Stimulated activated effector memory CD8-positive, alpha-beta T cell treated with anti-CD3 and anti-CD28 coated beads, Interleukin-12 subunit alpha, Interleukin-12 subunit beta, amount 100 ng/mL, for 72 hours (primary cell): ENCODE measurements around the gene ANKS6.
A peak's percentile ranks its signal among the peaks of the same experiment; 100 is the strongest.

Source experiments
- ATAC-seq: fragments of 150-1000 bp; cut with Tn5 transposase; 2 replicates; pipeline ENCODE4 v1.10.0; 2021
- DNase-seq, 2 donors: peaks; one replicate each; pipeline ENCODE4 v3.0.0; 2021 to 2022; ENCODE audit warnings: low spot score in 2 of 2
- H3K27ac Mint-ChIP-seq: one replicate; pipeline ENCODE4 v1.8.0; 2022; ENCODE audit warnings: mild to moderate bottlenecking, mixed read lengths
- H3K36me3 Mint-ChIP-seq: one replicate; pipeline ENCODE4 v1.8.0; 2022; ENCODE audit warnings: mild to moderate bottlenecking, mixed read lengths
- H3K4me1 Mint-ChIP-seq: one replicate; pipeline ENCODE4 v1.8.0; 2022; ENCODE audit warnings: mixed read lengths
- H3K4me3 Mint-ChIP-seq: one replicate; pipeline ENCODE4 v1.8.0; 2022; ENCODE audit warnings: mild to moderate bottlenecking, mixed read lengths
- H3K9me3 Mint-ChIP-seq: one replicate; pipeline ENCODE4 v1.8.0; 2022; ENCODE audit warnings: mixed read lengths

ANKS6 gene

GRCh38 chr9:98825414-98825813 is 29.1 kb upstream of the ANKS6 start:
- DNase-seq (no peak), ATAC-seq (no peak)
- Mint-ChIP-seq H3K9me3 (no peaks in the 10 kb centered on the region), H3K27ac (no peak overlapping the region), H3K4me3 (no peak overlapping the region), H3K36me3 (peaks cover 8% of the 10 kb centered on the region), H3K4me1 (no peaks in the 10 kb centered on the region)

- no peaks in the 10 kb centered on the region for H3K36me3 Mint-ChIP-seq
- H3K4me3 Mint-ChIP-seq, result no peak overlapping the region
- DNase-seq (no peak), ATAC-seq (no peak)
- peak overlapping the region; percentile 32 for H3K27ac Mint-ChIP-seq
- no peaks in the 10 kb centered on the region for H3K9me3 Mint-ChIP-seq
- no peaks in the 10 kb centered on the region for H3K4me1 Mint-ChIP-seq
Observed at GRCh38 chr9:98823666-98824334, 27.4 kb upstream of the ANKS6 start.

GRCh38 chr9:98822661-98823060 is 26.3 kb upstream of the ANKS6 start:
- no peak for DNase-seq
- H3K36me3 Mint-ChIP-seq, result no peaks in the 10 kb centered on the region
- H3K4me3 Mint-ChIP-seq, result no peak overlapping the region
- H3K9me3 Mint-ChIP-seq, result no peaks in the 10 kb centered on the region
- H3K4me1 Mint-ChIP-seq, result no peaks in the 10 kb centered on the region
- H3K27ac Mint-ChIP-seq, result no peak overlapping the region
- no peak for ATAC-seq

GRCh38 chr9:98821831-98822230 is 25.5 kb upstream of the ANKS6 start:
- Mint-ChIP-seq H3K27ac (no peak overlapping the region), H3K4me3 (no peak overlapping the region), H3K36me3 (no peaks in the 10 kb centered on the region), H3K4me1 (no peaks in the 10 kb centered on the region), H3K9me3 (no peaks in the 10 kb centered on the region)
- DNase-seq (no peak), ATAC-seq (no peak)

- Mint-ChIP-seq H3K4me3 (no peak overlapping the region), H3K36me3 (no peaks in the 10 kb centered on the region), H3K27ac (no peak overlapping the region), H3K9me3 (no peaks in the 10 kb centered on the region), H3K4me1 (no peaks in the 10 kb centered on the region)
- ATAC-seq (no peak), DNase-seq (no peak)
Observed at GRCh38 chr9:98819231-98819630, 22.9 kb upstream of the ANKS6 start.

- DNase-seq (no peak), ATAC-seq (no peak)
- H3K9me3 Mint-ChIP-seq, result no peaks in the 10 kb centered on the region
- H3K4me1 Mint-ChIP-seq, result no peaks in the 10 kb centered on the region
- no peaks in the 10 kb centered on the region for H3K36me3 Mint-ChIP-seq
- no peak overlapping the region for H3K27ac Mint-ChIP-seq
- H3K4me3 Mint-ChIP-seq, result no peak overlapping the region
Observed at GRCh38 chr9:98818764-98819163, 22.4 kb upstream of the ANKS6 start.

GRCh38 chr9:98815391-98815951 is 19.1 kb upstream of the ANKS6 start:
- H3K4me1 Mint-ChIP-seq, result peaks cover 11% of the 10 kb centered on the region
- H3K27ac Mint-ChIP-seq, result no peak overlapping the region
- H3K4me3 Mint-ChIP-seq, result no peak overlapping the region
- DNase-seq (no peak), ATAC-seq (no peak)
- H3K9me3 Mint-ChIP-seq, result no peaks in the 10 kb centered on the region
- H3K36me3 Mint-ChIP-seq, result peaks cover 5% of the 10 kb centered on the region

GRCh38 chr9:98811051-98811650 is 14.8 kb upstream of the ANKS6 start:
- no peak overlapping the region for H3K4me3 Mint-ChIP-seq
- no peak overlapping the region for H3K27ac Mint-ChIP-seq
- H3K4me1 Mint-ChIP-seq, result peaks cover 39% of the 10 kb centered on the region
- ATAC-seq (peak; percentile 89), DNase-seq (no peak)
- H3K36me3 Mint-ChIP-seq, result peaks cover 5% of the 10 kb centered on the region
- no peaks in the 10 kb centered on the region for H3K9me3 Mint-ChIP-seq

GRCh38 chr9:98810102-98810842 is 13.9 kb upstream of the ANKS6 start:
- ATAC-seq (no peak), DNase-seq (no peak)
- H3K4me3 Mint-ChIP-seq, result no peak overlapping the region
- peaks cover 5% of the 10 kb centered on the region for H3K36me3 Mint-ChIP-seq
- H3K27ac Mint-ChIP-seq, result no peak overlapping the region
- peaks cover 39% of the 10 kb centered on the region for H3K4me1 Mint-ChIP-seq
- H3K9me3 Mint-ChIP-seq, result no peaks in the 10 kb centered on the region

GRCh38 chr9:98809311-98810101 is 13.2 kb upstream of the ANKS6 start:
- no peak for ATAC-seq
- Mint-ChIP-seq H3K36me3 (peaks cover 5% of the 10 kb centered on the region), H3K9me3 (no peaks in the 10 kb centered on the region), H3K27ac (no peak overlapping the region), H3K4me3 (peak overlapping the region; percentile 76), H3K4me1 (peaks cover 39% of the 10 kb centered on the region)
- DNase-seq, result no peak

GRCh38 chr9:98808875-98809274 is 12.5 kb upstream of the ANKS6 start:
- Mint-ChIP-seq H3K4me3 (peak overlapping the region; percentile 76), H3K9me3 (no peaks in the 10 kb centered on the region), H3K36me3 (peaks cover 5% of the 10 kb centered on the region), H3K27ac (peak overlapping the region; percentile 12), H3K4me1 (peaks cover 39% of the 10 kb centered on the region)
- ATAC-seq (no peak), DNase-seq (no peak)

- Mint-ChIP-seq H3K4me1 (peaks cover 39% of the 10 kb centered on the region), H3K36me3 (peaks cover 5% of the 10 kb centered on the region), H3K4me3 (peak overlapping the region; percentile 76), H3K9me3 (no peaks in the 10 kb centered on the region), H3K27ac (peak overlapping the region; percentile 12)
- DNase-seq (no peak), ATAC-seq (no peak)
Observed at GRCh38 chr9:98808411-98808815, 12.1 kb upstream of the ANKS6 start.

GRCh38 chr9:98807814-98808195 is 11.4 kb upstream of the ANKS6 start:
- no peak for DNase-seq
- H3K36me3 Mint-ChIP-seq, result peaks cover 5% of the 10 kb centered on the region
- peak overlapping the region; percentile 76 for H3K4me3 Mint-ChIP-seq

GRCh38 chr9:98807070-98807813 is 10.9 kb upstream of the ANKS6 start, which contains the start of gene GALNT12:
Gene GALNT12 (plus strand): TSS chr9:98807670. CDS start chr9:98807699, 29 bp downstream.
- ATAC-seq (peak; percentile 69), DNase-seq (peak; percentile 31 to 69)
- no peaks in the 10 kb centered on the region for H3K9me3 Mint-ChIP-seq
- H3K4me1 Mint-ChIP-seq, result peaks cover 39% of the 10 kb centered on the region
- peaks cover 5% of the 10 kb centered on the region for H3K36me3 Mint-ChIP-seq
- H3K4me3 Mint-ChIP-seq, result peak within 1 kb of the TSS; percentile 76
- peak within 1 kb of the TSS; percentile 12 for H3K27ac Mint-ChIP-seq

More at GRCh38 chr9:98807814-98808195, 11.4 kb upstream of the ANKS6 start:
- ATAC-seq, result peak; percentile 57
- Mint-ChIP-seq H3K4me1 (peaks cover 39% of the 10 kb centered on the region), H3K27ac (no peak overlapping the region), H3K9me3 (no peaks in the 10 kb centered on the region)
